ENCODE data around the gene MAZ.

DNA sequence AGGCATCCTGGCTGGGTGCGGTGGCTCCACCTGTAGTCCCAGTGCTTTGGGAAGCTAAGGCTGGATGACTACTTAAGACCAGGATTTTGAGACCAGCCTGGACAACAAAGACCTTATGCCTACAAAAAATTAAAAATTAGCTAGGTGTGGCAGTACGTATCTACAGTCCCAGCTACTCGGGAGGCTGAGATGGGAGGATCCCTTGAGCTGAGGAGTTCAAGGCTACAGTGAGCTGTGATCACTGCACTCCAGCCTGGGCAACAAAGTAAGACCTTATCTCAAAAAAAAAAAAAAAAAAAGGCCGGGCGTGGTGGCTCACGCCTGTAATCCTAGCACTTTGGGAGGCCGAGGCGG is 20.0 kb downstream of the MAZ start:
- TF ChIP-seq, protein P1, sequence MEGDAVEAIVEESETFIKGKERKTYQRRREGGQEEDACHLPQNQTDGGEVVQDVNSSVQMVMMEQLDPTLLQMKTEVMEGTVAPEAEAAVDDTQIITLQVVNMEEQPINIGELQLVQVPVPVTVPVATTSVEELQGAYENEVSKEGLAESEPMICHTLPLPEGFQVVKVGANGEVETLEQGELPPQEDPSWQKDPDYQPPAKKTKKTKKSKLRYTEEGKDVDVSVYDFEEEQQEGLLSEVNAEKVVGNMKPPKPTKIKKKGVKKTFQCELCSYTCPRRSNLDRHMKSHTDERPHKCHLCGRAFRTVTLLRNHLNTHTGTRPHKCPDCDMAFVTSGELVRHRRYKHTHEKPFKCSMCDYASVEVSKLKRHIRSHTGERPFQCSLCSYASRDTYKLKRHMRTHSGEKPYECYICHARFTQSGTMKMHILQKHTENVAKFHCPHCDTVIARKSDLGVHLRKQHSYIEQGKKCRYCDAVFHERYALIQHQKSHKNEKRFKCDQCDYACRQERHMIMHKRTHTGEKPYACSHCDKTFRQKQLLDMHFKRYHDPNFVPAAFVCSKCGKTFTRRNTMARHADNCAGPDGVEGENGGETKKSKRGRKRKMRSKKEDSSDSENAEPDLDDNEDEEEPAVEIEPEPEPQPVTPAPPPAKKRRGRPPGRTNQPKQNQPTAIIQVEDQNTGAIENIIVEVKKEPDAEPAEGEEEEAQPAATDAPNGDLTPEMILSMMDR (IDR thresholded peaks at IDR 0.05) = no peak
- no peak for TF ChIP-seq POLR2A (IDR thresholded peaks at IDR 0.05)
- no peak for TF ChIP-seq POLR2AphosphoS5 (IDR thresholded peaks at IDR 0.05)

All from suprapubic skin (tissue), 4 donors.